ENCODE results near the gene NR3C1.

NR3C1 gene

DNA sequence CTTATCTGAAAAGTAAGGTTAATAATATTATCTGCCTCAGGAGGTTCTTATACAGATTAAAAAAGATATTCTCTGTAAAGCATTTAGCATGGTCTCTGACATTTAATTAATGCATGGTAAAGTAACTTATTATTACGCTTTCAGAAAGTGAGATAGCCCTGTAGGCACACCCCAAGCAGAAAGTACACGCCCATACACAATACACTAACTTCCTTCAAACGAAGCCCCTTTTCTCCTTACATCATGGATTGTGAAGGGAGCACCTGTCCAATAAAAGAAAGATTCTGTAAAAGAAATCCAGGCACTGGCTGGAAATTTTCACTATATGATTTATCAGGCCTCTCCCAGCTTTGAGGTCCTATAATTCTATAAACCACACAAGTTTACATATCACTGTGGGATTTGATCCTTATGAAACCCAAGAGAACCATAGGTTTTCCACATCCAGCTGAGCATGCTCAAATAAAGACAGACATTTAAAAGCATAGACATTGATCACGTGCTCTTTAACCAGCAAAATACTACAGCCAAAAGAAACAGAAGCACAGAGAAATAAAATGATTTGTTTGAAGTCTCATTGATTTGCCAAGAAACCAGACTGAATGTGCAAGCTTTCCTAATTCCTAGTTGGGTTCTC is 14.1 kb upstream of the NR3C1 start:
- H3K27ac ChIP-seq (ENCODE audit: poor library complexity, severe bottlenecking), result no peak overlapping the region
- H3K9me3 ChIP-seq (ENCODE audit: severe bottlenecking), result no peaks in the 10 kb centered on the region
- TF ChIP-seq, protein P1, sequence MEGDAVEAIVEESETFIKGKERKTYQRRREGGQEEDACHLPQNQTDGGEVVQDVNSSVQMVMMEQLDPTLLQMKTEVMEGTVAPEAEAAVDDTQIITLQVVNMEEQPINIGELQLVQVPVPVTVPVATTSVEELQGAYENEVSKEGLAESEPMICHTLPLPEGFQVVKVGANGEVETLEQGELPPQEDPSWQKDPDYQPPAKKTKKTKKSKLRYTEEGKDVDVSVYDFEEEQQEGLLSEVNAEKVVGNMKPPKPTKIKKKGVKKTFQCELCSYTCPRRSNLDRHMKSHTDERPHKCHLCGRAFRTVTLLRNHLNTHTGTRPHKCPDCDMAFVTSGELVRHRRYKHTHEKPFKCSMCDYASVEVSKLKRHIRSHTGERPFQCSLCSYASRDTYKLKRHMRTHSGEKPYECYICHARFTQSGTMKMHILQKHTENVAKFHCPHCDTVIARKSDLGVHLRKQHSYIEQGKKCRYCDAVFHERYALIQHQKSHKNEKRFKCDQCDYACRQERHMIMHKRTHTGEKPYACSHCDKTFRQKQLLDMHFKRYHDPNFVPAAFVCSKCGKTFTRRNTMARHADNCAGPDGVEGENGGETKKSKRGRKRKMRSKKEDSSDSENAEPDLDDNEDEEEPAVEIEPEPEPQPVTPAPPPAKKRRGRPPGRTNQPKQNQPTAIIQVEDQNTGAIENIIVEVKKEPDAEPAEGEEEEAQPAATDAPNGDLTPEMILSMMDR (IDR thresholded peaks at IDR 0.05; ENCODE audit: poor library complexity, severe bottlenecking), result no peak
- ATAC-seq (ENCODE audit: low read depth) (no peak), DNase-seq (ENCODE audit: low spot score) (no peak)
- no peak overlapping the region for H3K4me3 ChIP-seq (ENCODE audit: severe bottlenecking)
- peaks cover 5% of the 10 kb centered on the region for H3K4me1 ChIP-seq (ENCODE audit: insufficient read depth, poor library complexity, severe bottlenecking)
- no peaks in the 10 kb centered on the region for H3K27me3 ChIP-seq (ENCODE audit: insufficient read depth, poor library complexity, severe bottlenecking)
- H3K36me3 ChIP-seq (ENCODE audit: low read depth), result no peaks in the 10 kb centered on the region

- Histone ChIP-seq H3K27ac (ENCODE audit: poor library complexity, severe bottlenecking) (no peak overlapping the region), H3K27me3 (ENCODE audit: insufficient read depth, poor library complexity, severe bottlenecking) (no peaks in the 10 kb centered on the region), H3K9me3 (ENCODE audit: severe bottlenecking) (no peaks in the 10 kb centered on the region), H3K4me1 (ENCODE audit: insufficient read depth, poor library complexity, severe bottlenecking) (peaks cover 8% of the 10 kb centered on the region), H3K4me3 (ENCODE audit: severe bottlenecking) (no peak overlapping the region), H3K36me3 (ENCODE audit: low read depth) (no peaks in the 10 kb centered on the region)
- TF ChIP-seq, protein P1 (IDR thresholded peaks at IDR 0.05; ENCODE audit: poor library complexity, severe bottlenecking), result no peak
- DNase-seq (ENCODE audit: low spot score), result no peak
- no peak for ATAC-seq (ENCODE audit: low read depth)
Measured at GRCh38 chr5:143416411-143416810, 12.9 kb upstream of the NR3C1 start.

GRCh38 chr5:143413958-143414669 is 10.6 kb upstream of the NR3C1 start:
- Histone ChIP-seq H3K4me1 (ENCODE audit: insufficient read depth, poor library complexity, severe bottlenecking) (peaks cover 8% of the 10 kb centered on the region), H3K9me3 (ENCODE audit: severe bottlenecking) (no peaks in the 10 kb centered on the region), H3K36me3 (ENCODE audit: low read depth) (no peaks in the 10 kb centered on the region), H3K27ac (ENCODE audit: poor library complexity, severe bottlenecking) (no peak overlapping the region), H3K27me3 (ENCODE audit: insufficient read depth, poor library complexity, severe bottlenecking) (no peaks in the 10 kb centered on the region), H3K4me3 (ENCODE audit: severe bottlenecking) (no peak overlapping the region)
- DNase-seq (ENCODE audit: low spot score) (no peak), ATAC-seq (ENCODE audit: low read depth) (no peak)
- TF ChIP-seq, protein P1 (IDR thresholded peaks at IDR 0.05; ENCODE audit: poor library complexity, severe bottlenecking), result no peak

DNA sequence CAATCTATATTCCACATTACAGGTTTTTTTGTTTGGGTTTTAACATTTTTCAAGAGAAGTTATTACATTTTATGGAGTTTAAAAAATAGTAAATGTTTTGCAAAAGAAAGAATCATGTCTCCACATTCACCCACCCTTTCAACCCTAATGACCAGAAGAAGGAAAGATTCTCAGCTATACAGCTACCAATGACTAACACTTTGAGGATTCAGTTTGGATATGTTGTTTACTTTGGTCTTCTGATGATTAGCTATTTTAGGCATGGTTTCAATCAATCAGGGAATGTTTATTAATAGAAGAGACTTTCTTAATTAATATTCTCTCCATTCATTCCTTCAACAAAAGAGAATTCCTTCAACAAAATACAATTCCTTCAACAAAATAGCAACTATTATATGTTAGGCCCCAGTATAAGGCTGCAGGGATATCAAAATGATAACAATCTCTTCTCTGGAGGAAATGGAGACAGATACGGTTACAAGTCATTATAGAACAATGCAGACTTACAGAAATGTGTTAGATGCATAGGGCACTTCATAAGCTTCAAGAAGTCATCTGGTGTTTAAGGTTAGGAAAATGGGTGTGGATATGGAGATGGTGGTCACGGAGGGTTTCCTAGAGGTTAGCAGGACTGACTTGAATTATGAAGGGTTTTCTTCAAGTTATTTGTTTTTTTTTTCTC is 9.3 kb upstream of the NR3C1 start:
- Histone ChIP-seq H3K27me3 (ENCODE audit: insufficient read depth, poor library complexity, severe bottlenecking) (no peaks in the 10 kb centered on the region), H3K9me3 (ENCODE audit: severe bottlenecking) (no peaks in the 10 kb centered on the region), H3K4me1 (ENCODE audit: insufficient read depth, poor library complexity, severe bottlenecking) (peaks cover 8% of the 10 kb centered on the region), H3K27ac (ENCODE audit: poor library complexity, severe bottlenecking) (no peak overlapping the region), H3K36me3 (ENCODE audit: low read depth) (no peaks in the 10 kb centered on the region), H3K4me3 (ENCODE audit: severe bottlenecking) (no peak overlapping the region)
- ATAC-seq (ENCODE audit: low read depth), result no peak
- no peak for DNase-seq (ENCODE audit: low spot score)
- TF ChIP-seq, protein P1 (IDR thresholded peaks at IDR 0.05; ENCODE audit: poor library complexity, severe bottlenecking), result no peak
